Measurements from ENCODE around the gene OCRL.

Gene OCRL

DNA sequence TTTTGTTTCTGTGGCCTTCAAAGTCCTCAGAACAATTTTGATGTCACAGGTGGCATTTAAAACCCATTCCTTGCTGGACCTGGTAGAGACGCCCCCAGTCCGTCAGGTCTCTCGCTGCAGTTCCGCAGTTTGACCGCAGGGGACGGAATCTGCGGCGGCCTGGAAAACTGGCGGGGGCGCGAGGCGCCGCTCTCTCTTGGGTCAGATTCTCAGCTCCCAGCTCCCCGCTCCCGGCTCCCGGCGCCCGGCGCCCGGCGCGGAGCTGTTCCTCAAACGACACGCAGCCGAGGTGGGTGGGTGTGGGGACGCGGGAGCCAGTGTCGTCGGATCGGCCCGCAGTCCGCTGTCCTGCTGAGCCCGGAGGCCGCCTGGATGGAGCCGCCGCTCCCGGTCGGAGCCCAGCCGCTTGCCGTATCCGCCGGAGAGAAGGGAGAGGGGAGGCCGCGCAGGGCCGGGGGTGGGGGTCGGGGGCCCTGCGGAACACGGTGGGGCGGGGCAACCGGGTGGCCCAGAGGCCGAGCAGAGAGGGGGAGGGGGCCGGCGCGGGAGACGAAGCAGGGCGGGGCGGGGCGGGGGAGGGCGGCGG, at the start of gene OCRL:
Gene OCRL (plus strand): TSS at position 192 of the 586 bp plus-strand sequence. CDS start 181 bp downstream, at position 373.
- DNase-seq: peak; percentile 80

DNA sequence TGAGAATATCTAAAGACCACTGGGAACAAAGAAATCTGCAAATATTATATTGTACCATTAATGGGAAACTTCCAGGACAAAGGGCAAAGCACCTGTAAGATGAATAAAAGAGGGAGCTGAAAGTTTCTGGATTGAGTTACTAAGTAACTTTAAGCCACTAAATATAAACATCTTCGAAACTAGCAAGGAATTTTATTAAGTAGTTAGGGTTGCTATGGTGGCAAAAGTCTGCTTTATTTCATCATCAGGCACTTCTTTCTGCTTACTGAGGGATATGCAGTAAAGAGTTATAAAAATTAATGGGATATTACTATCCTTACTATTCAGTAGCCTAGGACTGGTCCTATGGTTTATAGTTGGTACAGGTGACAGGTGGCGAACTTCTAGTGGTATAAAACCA, 49.7 kb upstream of the OCRL start:
- no peak for DNase-seq

DNA sequence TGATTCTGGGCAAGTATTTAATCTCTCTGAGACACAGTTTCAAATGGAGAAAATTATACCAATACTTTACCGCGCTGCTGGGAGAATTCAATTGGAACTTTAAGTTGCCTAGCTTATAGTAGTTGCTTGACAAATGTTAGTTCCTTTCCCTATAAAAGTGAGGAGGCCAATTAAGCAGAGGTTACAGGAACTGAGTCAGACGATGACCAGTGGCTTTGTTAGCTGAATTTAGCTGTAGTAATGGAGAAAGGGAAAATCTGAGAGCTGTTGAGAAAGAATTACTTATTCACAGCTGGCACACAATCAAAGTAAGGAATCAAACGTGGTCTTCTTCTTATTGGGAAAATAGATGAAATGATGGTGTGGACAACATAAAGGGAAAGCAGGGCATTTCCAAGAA, 46.4 kb upstream of the OCRL start:
- DNase-seq: no peak

DNA sequence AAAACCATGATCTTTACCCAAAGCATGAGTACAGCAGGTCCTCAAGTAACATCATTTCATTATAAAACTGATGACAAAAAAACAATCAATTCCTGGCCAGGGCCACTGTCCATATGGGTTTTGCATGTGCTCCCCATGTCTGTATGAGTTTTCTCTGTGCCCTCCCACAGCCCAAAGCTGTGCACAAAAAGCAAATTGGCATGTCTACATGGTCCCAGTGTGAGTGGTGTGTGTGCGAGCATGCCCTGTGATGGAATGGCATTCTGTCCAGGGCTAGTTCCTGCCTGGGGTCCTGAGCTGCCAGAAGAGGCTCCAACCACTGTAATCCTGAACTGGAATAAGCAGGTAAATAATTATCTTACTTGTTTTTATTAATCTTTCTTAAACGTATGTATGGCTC, 45.2 kb upstream of the OCRL start:
- no peak for DNase-seq

DNA sequence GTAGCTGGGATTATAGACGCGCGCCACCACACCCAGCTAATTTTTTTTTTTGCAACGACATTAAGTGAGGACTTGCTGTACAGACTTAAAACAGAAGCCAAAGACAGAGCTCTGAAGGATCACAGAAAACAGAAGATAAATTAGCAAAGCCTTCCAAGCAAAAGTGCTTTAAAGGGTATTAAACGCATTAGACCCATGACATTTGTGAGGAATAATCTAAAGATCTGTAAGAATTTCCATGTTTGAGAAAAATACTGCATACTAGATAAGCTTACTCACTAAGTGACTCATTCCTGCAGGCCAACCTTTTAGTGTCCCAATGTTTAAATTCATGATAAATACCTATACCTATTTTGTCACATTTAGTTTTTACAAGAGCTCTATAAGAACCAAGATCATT, 44.2 kb upstream of the OCRL start:
- no peak for DNase-seq

GRCh38 chrX:129496625-129497024, 43.4 kb upstream of the OCRL start:
- no peak for DNase-seq

DNA sequence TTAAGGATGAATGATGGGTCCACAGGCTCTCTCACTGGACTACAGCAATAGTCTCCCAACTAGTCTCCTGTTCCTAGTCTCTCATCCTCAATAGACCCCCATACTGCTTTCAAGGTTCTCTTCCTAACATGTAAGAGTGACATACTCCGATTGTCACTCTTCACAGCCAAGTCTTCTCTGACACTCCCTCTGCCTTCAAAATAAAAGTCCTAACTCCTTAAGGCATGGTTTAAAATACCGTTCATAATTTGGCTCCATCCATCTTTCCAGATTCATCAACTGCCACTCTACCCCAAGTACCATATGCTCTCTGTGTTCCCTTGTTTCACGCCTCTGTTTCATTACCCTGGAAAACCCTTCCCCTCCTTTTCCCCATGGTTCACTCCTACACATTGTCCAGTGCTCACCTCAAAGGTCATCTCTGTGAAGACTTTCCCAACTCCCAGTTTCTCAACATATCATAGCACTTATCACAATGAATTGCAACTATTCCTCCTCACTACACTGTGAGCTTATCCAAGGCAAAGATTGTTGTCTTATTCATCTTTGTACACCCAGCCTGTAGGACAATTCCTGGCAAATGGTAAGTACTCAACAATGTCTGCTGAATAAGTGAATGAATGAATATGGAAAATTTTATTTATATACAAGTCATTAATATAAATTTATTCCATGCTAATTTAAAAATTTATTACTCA, 42.8 kb upstream of the OCRL start:
- no peak for DNase-seq

DNA sequence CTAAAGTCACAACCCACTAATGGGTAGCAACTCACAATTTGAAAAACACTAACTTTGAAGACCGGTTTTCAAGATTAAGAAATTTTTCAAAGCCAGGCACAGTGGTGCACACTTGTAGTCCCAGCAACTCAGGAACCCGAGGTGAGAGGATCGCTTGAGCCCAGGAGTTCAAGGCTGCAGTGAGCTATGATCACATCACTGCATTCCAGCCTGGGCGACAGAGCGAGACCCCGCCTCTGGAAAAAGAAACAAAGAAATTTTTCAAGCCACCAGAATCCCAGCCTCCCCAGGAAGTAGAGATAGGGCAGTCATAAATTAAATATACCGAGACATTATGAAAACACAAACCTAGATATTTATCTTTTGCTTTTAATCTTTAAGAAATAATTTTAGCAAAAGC, 29.7 kb upstream of the OCRL start:
- DNase-seq: no peak

GRCh38 chrX:129511689-129512088, 28.4 kb upstream of the OCRL start:
- DNase-seq: no peak

DNA sequence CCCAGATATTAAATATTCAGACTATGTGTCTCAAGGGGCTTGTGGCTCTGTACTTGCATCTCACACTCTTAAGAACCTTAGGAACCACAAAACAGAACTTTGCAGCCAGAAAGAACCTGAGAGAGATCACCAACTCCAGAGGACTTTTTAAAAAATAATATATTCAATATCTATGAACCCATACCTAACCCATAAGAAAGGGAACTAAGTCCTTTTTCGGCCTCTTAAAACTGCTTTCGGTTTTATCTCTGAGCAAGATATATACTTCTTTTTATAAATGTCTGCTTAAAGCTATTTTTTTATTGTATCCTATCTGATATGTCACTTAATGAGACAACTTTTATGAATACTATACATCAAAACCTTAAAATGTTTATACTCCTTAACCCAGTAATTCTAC, 27.6 kb upstream of the OCRL start:
- DNase-seq: no peak

- DNase-seq: no peak
Measured at GRCh38 chrX:129516402-129516801, 23.7 kb upstream of the OCRL start.

DNA sequence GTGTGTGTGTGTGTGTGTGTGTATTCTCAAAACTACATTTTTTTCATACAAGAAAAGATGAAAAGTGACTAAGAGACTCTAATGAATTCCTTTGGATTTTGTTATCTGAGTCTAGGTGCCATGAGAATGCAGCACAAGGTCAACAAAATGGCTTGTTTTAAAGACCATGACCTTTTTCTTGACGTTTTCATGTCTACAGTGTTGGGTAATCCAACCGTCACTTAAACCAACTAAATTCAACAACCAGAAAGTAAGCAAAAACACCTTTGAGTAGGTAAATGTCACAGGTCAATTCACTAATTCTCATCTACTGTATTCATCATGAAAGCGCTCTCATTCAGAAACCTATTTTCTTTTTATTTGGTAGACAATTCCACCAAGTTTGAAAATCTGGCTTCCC, 19.9 kb upstream of the OCRL start:
- no peak for DNase-seq

DNA sequence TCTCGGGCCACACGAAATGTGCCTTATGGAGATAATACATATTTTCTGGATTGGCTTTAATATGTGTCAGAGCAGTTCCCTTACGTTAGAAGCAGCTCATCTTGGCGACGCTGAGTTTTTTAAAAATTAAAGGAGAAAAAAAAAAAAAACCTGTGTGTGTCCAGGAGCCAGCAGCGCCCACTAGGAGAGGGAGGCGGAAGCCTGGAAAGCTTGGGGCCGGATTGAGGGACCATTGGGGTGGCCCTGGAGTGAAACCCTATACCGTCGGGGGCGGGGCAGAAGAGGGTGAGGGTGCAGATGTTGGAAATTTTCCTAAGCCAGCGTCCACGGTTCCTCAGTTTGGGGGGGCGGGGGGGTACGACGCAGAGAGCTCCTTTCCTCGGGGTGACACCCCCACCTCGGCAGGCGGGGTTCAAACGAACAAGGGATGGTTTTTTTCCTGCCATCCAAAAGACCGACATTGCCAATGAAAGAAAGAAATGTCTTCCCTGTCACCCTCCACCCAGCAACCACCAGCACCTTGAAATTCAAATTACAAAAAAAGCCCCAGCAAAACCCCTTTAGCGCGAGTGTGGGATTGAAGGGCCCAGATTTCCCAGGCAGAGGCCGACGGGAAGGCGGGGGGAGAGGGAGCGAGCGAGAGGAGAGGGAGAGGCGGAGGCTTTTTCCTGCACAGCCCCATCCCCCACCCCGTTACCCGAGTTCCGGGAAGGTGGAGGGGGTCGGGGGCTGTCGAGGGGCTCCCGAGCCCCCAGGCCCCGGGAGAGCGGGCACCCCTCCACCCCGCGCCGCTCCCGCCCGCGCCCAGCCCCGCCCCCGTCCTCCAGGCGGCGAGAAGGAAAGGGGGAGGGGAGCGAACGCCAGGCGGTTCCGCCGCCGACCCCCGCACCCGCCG, 17.6 kb upstream of the OCRL start:
- DNase-seq: no peak

DNA sequence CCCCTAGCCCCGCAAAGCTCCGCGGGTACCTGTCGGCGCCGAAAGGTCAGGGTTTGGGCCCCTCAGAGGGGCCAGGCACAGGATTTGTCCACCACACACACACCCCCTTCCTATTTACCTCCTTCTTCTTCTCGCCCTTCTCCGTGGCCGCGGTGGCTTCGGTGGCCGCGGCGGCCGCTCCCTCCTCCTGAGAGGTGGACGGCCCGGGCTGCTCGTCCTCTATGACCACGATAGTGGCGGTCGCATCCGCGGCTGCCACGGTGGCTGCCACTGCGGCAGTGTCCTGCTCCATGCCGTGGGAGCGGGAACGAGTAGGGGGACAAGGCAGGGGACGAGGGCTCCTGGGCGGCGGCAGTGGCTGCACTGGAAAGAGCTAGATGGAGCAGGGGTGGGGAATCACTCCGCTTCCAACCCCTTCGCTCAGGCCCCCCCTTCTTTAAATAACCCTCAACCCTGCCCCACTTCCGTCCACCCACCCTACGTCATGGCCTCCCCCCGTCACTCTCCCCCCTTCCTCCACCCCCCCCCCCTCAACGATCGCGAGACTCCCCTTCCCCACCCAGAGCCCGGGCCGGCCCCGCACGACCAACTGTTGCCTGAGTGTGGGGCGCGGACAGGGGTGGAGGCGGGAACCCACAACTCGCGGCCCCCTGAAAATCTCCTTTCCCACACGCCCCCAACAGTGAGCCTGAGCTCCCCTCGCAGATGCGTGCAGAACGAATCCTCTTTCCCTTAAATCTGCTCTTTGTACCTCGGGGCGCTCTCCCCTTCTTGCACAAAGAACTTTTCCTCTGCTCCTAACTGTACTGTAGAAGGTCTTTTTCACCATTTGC, 16.8 kb upstream of the OCRL start, which contains the start of gene SMARCA1:
Gene SMARCA1 (minus strand): TSS at position 412 of the 833 bp plus-strand sequence. CDS start 120 bp downstream, at position 292.
- peak; percentile 15 for DNase-seq

GRCh38 chrX:129524250-129524850, 15.7 kb upstream of the OCRL start:
- no peak for DNase-seq

DNA sequence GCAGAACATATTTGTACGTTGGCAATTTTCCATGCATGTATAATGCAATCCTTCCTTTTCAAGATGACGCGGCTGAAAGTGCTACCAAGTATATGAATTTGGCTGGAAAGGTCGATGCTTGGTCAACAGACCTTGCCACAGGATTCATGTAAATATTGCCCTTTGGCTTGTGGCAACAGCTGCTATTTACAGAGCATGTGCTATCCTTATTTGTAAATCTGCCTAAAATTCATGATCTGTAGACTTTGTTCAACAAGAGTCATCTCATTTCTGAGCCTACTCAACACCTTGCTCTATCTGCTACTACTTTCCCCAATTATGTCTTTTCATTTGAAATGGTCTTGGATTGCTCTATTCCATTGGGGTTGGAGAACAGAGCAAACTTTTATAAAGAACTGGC, 14.9 kb upstream of the OCRL start:
- no peak for DNase-seq

- DNase-seq: peak; percentile 62
Measured at GRCh38 chrX:129525896-129526295, 14.2 kb upstream of the OCRL start.

DNA sequence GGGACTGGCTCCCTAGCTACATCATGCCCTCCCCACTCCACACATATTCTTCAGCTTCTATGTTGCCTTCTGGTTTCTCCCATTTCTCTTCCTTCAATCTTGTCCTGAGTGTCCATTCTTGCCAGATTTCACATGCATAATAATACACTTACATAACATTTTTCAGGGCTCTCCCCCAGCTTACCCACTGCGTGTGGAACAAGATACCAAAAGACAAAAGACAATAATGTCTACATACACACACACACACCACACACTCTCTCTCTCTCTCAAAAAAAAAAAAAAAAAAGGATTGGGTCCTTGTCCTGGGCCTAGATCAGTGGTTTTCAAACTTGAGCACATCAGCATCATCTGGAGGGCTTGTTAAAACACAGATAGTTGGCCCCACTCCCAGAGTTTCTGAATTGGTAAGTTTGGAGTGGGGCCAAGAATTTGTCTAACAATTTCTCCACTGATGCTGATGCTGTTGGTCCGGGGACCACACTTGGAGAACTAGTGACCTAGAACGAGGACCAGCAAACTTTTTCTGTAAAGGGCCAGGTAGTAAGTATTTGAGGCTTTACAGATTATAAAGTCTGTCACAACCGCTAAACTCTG, 10.3 kb upstream of the OCRL start:
- peak; percentile 24 for DNase-seq

DNA sequence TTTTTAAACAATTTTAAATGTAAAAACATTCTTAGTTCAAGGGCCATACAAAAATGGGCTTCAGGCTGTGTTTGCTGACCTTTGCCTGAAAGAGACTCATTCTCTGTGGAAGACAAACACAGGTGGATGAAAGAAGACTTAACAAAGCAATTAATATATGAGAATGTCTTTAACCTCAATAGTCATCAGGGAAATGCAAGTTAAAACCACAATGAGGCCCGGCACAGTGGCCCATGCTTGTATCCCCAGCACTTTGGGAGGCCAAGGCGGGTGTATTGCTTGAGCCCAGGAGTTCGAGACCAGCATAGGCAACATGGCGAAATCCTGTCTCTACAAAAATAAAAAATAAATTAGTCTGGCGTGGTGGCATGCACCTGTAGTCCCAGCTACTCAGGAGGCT, 9.6 kb upstream of the OCRL start:
- DNase-seq: no peak

DNA sequence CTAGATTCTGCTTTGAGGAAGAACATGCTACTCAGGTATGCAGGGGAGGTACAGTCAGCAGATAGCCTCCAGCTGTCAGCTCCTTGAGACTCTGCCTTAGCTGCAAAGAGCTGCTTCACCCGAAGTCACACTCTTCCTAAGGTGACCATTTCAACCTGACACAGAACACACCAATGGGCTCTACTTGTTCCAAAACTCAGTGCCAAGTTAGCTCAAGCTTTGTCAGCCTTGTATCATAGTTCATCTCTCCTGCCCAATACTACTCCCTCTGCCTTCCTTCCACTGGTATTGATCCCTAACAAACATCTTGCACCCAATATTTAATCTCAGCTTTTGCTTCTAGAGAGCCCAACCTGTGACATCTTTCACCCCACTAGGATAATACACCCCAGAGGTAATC, 8.9 kb upstream of the OCRL start:
- no peak for DNase-seq

- no peak for DNase-seq
Measured at GRCh38 chrX:129534816-129535578, 5.1 kb upstream of the OCRL start.

All from hematopoietic multipotent progenitor cell treated with erythropoietin and hydrocortisone succinate and interleukin-3 and kit ligand, for 4 days (in vitro differentiated cells).